SU-DHL-6 (cell line): ENCODE results near the gene TOLLIP.

Experiments
- EZH2phosphoT487 ChIP-seq: fragments of 200-600 bp; sonication (generic), shearing (Covaris generic); conservative IDR thresholded peaks from 2 replicates; pipeline ENCODE4 v1.6.1; 2018; ENCODE audit warnings: mild to moderate bottlenecking, antibody characterized with exemption, low read length, moderate library complexity, mixed read lengths
- TF ChIP-seq, protein P1 (sequence below): fragments of 200-600 bp; sonication (generic); IDR thresholded peaks from one replicate; pipeline ENCODE4 v1.5.1; 2017; ENCODE audit warnings: antibody characterized with exemption, mild to moderate bottlenecking, low read length, moderate library complexity; ENCODE audit not compliant: insufficient read depth, poor library complexity, severe bottlenecking

DNA sequence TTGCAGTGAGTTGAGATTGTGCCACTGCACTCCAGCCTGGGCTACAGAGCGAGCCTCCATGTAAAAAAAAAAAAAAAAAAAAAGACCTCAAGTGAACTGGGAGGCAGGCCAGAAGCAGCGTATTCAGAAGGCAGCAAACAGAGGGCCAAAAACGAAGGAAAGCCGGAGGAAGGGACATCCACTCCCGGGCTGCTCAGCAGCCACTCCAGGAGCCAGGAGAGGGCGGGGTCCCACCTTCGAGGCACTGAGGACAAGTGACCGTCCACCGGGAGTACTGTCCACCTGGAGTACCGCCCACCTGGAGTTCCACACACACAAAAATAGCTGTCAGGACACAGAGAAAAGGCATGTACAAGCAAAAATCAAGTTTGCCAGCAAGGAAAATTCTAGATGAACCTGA is 5.5 kb downstream of the TOLLIP start:
- TF ChIP-seq, protein P1, sequence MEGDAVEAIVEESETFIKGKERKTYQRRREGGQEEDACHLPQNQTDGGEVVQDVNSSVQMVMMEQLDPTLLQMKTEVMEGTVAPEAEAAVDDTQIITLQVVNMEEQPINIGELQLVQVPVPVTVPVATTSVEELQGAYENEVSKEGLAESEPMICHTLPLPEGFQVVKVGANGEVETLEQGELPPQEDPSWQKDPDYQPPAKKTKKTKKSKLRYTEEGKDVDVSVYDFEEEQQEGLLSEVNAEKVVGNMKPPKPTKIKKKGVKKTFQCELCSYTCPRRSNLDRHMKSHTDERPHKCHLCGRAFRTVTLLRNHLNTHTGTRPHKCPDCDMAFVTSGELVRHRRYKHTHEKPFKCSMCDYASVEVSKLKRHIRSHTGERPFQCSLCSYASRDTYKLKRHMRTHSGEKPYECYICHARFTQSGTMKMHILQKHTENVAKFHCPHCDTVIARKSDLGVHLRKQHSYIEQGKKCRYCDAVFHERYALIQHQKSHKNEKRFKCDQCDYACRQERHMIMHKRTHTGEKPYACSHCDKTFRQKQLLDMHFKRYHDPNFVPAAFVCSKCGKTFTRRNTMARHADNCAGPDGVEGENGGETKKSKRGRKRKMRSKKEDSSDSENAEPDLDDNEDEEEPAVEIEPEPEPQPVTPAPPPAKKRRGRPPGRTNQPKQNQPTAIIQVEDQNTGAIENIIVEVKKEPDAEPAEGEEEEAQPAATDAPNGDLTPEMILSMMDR = no peak
- no peak for TF ChIP-seq EZH2phosphoT487
